Skeletal muscle tissue (tissue), 4 donors: Measurements from ENCODE around the gene PPP2R2B. TPM values are rescaled to one million over a fixed set of nuclear protein-coding genes. Genes with fewer than 3 reads are reported as not detected.

Source experiments
- H3K27ac ChIP-seq: one replicate; pipeline ENCODE4 v1.7.0; 2013; ENCODE audit warnings: mild to moderate bottlenecking, low read depth, low read length, inconsistent platforms
- H3K27me3 ChIP-seq, 3 donors: one replicate each; pipeline ENCODE4 v1.7.0; 2013; ENCODE audit warnings: low read length in 3 of 3; ENCODE audit not compliant: control insufficient read depth in 3 of 3, insufficient read depth in 3 of 3
- H3K36me3 ChIP-seq, 3 donors: one replicate each; pipeline ENCODE4 v1.7.0; 2013; ENCODE audit warnings: low read length in 3 of 3; ENCODE audit not compliant: control insufficient read depth in 3 of 3, insufficient read depth in 3 of 3
- H3K4me1 ChIP-seq, 3 donors: one replicate each; pipeline ENCODE4 v1.7.0; 2013; ENCODE audit warnings: low read length in 3 of 3, mild to moderate bottlenecking in 3 of 3; ENCODE audit not compliant: control insufficient read depth in 3 of 3, insufficient read depth in 3 of 3
- H3K4me3 ChIP-seq, 3 donors: one replicate each; pipeline ENCODE4 v1.7.0; 2013; ENCODE audit warnings: low read length in 3 of 3
- H3K9ac ChIP-seq, 3 donors: one replicate each; pipeline ENCODE4 v1.7.0; 2013; ENCODE audit warnings: low read length in 3 of 3, mild to moderate bottlenecking in 3 of 3, moderate library complexity in 2 of 3, low read depth in 1 of 3
- H3K9me3 ChIP-seq, 3 donors: one replicate each; pipeline ENCODE4 v1.7.0; 2013; ENCODE audit warnings: low read length in 3 of 3; ENCODE audit not compliant: control insufficient read depth in 3 of 3
- total RNA-seq: library from RNA; depleted of rRNA; stranded (reverse); fragments of >200 nt; gene quantifications from one replicate; pipeline ENCODE4 v1.2.3, GENCODE V29; 2014
- donor health status: Osteomylitis.

Gene PPP2R2B
- total RNA-seq, 1 donor from 2014 or later, result 4.7 TPM

DNA sequence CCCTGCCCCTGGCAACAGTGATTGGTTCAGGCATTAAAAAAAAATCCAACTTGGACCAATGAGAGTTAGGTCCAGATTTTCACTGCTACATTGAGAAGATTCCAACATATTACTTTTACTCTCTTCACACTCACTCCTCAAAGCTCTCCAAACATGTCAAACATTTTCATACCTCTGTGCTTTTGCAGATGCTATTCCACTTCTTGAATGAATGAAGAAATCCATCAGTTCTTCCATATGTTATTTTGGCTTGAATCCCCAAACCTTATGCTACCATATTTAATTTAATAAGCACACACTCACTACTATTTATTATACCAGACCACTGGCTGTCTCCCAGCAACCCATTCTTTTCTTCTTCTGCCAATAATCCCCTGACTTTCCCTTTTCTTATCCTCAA, 87.1 kb downstream of the PPP2R2B start:
- Histone ChIP-seq H3K4me1 (peaks cover 0 to 4% (median 0%) of the 10 kb centered on the region in 3 donors), H3K4me3 (no peak overlapping the region), H3K27me3 (no peaks in the 10 kb centered on the region), H3K9me3 (no peaks in the 10 kb centered on the region), H3K36me3 (no peaks in the 10 kb centered on the region), H3K9ac (no peak overlapping the region), H3K27ac (no peak overlapping the region)

GRCh38 chr5:146789712-146790653, 88.6 kb downstream of the PPP2R2B start:
- Histone ChIP-seq H3K36me3 (no peaks in the 10 kb centered on the region), H3K4me1 (peaks cover 0 to 4% (median 0%) of the 10 kb centered on the region in 3 donors), H3K9me3 (no peaks in the 10 kb centered on the region), H3K4me3 (no peak overlapping the region), H3K27ac (no peak overlapping the region), H3K27me3 (no peaks in the 10 kb centered on the region), H3K9ac (no peak overlapping the region)

- Histone ChIP-seq H3K36me3 (no peaks in the 10 kb centered on the region), H3K4me3 (no peak overlapping the region), H3K27ac (no peak overlapping the region), H3K9me3 (no peaks in the 10 kb centered on the region), H3K27me3 (no peaks in the 10 kb centered on the region), H3K4me1 (no peaks in the 10 kb centered on the region), H3K9ac (no peak overlapping the region)
These were observed 89.7 kb downstream of the PPP2R2B start for GRCh38 chr5:146788898-146789297.

- Histone ChIP-seq H3K9me3 (no peaks in the 10 kb centered on the region), H3K36me3 (no peaks in the 10 kb centered on the region), H3K4me3 (no peak overlapping the region), H3K9ac (no peak overlapping the region), H3K27me3 (no peaks in the 10 kb centered on the region), H3K27ac (no peak overlapping the region), H3K4me1 (no peaks in the 10 kb centered on the region)
These were observed 93.5 kb downstream of the PPP2R2B start for GRCh38 chr5:146785065-146785464.

- no peaks in the 10 kb centered on the region for H3K36me3 ChIP-seq
- H3K4me3 ChIP-seq, result no peak overlapping the region
- H3K9ac ChIP-seq, result no peak overlapping the region
- no peaks in the 10 kb centered on the region for H3K27me3 ChIP-seq
- no peaks in the 10 kb centered on the region for H3K4me1 ChIP-seq
- no peaks in the 10 kb centered on the region for H3K9me3 ChIP-seq
- H3K27ac ChIP-seq, result no peak overlapping the region
These were observed 97.4 kb downstream of the PPP2R2B start for GRCh38 chr5:146781157-146781556.

GRCh38 chr5:146779211-146779869, 99.2 kb downstream of the PPP2R2B start:
- H3K36me3 ChIP-seq, result no peaks in the 10 kb centered on the region
- H3K27ac ChIP-seq, result no peak overlapping the region
- H3K9ac ChIP-seq, result no peak overlapping the region
- H3K27me3 ChIP-seq, result no peaks in the 10 kb centered on the region
- H3K9me3 ChIP-seq, result no peaks in the 10 kb centered on the region
- no peaks in the 10 kb centered on the region for H3K4me1 ChIP-seq
- no peak overlapping the region for H3K4me3 ChIP-seq

- Histone ChIP-seq H3K9me3 (no peaks in the 10 kb centered on the region), H3K4me1 (no peaks in the 10 kb centered on the region), H3K27me3 (no peaks in the 10 kb centered on the region), H3K4me3 (no peak overlapping the region), H3K27ac (no peak overlapping the region), H3K9ac (no peak overlapping the region), H3K36me3 (no peaks in the 10 kb centered on the region)
These were observed 99.8 kb downstream of the PPP2R2B start for GRCh38 chr5:146778795-146779194.

GRCh38 chr5:146778261-146778660, 100.3 kb downstream of the PPP2R2B start:
- Histone ChIP-seq H3K9me3 (no peaks in the 10 kb centered on the region), H3K27ac (no peak overlapping the region), H3K4me1 (no peaks in the 10 kb centered on the region), H3K27me3 (no peaks in the 10 kb centered on the region), H3K4me3 (no peak overlapping the region), H3K9ac (no peak overlapping the region), H3K36me3 (no peaks in the 10 kb centered on the region)

GRCh38 chr5:146772881-146773466, 105.6 kb downstream of the PPP2R2B start:
- no peaks in the 10 kb centered on the region for H3K36me3 ChIP-seq
- no peak overlapping the region for H3K27ac ChIP-seq
- H3K27me3 ChIP-seq, result no peaks in the 10 kb centered on the region
- H3K9ac ChIP-seq, result no peak overlapping the region
- H3K4me1 ChIP-seq, result no peaks in the 10 kb centered on the region
- no peaks in the 10 kb centered on the region for H3K9me3 ChIP-seq
- H3K4me3 ChIP-seq, result no peak overlapping the region

DNA sequence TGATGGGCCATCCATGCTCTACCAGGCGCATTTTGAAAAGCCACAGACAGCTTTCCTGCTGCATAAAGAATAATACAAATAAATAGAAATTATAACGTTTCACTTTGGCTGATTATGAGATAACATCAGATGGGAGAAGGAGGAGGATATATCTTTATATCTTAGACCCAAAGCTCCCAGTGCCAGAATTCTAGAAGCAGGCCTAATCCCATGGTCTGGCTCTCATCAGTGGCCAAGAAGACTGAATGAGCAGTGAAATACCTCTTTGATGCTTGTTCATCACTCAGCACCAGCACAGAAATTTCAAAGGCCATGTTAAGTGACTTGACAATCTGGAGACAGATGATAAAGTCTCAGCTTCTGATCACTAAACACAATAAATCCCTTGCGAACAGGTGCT, 107.6 kb downstream of the PPP2R2B start:
- Histone ChIP-seq H3K27me3 (no peaks in the 10 kb centered on the region), H3K4me3 (no peak overlapping the region), H3K36me3 (no peaks in the 10 kb centered on the region), H3K27ac (no peak overlapping the region), H3K9ac (no peak overlapping the region), H3K9me3 (no peaks in the 10 kb centered on the region), H3K4me1 (no peaks in the 10 kb centered on the region)
